SK-N-SH (cell line): ENCODE results near the gene FBXO45. TPM values are rescaled to one million over a fixed set of nuclear protein-coding genes. Genes with fewer than 3 reads are reported as not detected.

ENCODE experiments used
- CTCF ChIA-PET: fragments of 300-600, 350-600 bp; formaldehyde crosslinking; extraction: SDS; loops from one replicate; lab custom pipeline; 2021; lab: Yijun Ruan, JAX
- POLR2A ChIA-PET: fragments of 350-600 bp; sonication (Branson Sonifier 250); formaldehyde crosslinking; extraction: SDS; loops from one replicate; lab custom pipeline; 2020; ENCODE audit warnings: antibody characterized with exemption, inconsistent platforms; lab: Yijun Ruan, JAX
- DNase-seq: peaks from one replicate; pipeline ENCODE4 v3.0.0; 2012
- H2AFZ ChIP-seq: fragments of 200-600 bp; sonication (generic); 2 replicates; pipeline ENCODE4 v1.8.1; 2016; ENCODE audit warnings: antibody characterized with exemption, mild to moderate bottlenecking, low read depth
- H3F3A ChIP-seq: fragments of 200-600 bp; sonication (generic); replicated peaks from 2 replicates; pipeline ENCODE3; 2016; ENCODE audit warnings: antibody characterized with exemption, mild to moderate bottlenecking; ENCODE audit not compliant: insufficient read depth
- H3K27ac ChIP-seq, 2 experiments: fragments of 200-500 bp in 1 of 2; fragments of 200-600 bp in 1 of 2; sonication (Bioruptor generic) in 1 of 2; sonication (generic), shearing (Covaris generic) in 1 of 2; 2 replicates each; pipeline versions ENCODE4 v1.5.1 to v1.6.1; 2014 to 2016; ENCODE audit warnings: low read depth in 2 of 2, inconsistent platforms in 1 of 2, low read length in 1 of 2, mild to moderate bottlenecking in 1 of 2, mixed read lengths in 1 of 2
- H3K27me3 ChIP-seq: fragments of 200-600 bp; sonication (generic), shearing (Covaris generic); 2 replicates; pipeline ENCODE4 v1.6.1; 2016; ENCODE audit warnings: mixed run types; ENCODE audit not compliant: insufficient read depth
- H3K36me3 ChIP-seq, 2 experiments: fragments of 200-500 bp in 1 of 2; fragments of 200-600 bp in 1 of 2; sonication (Bioruptor generic) in 1 of 2; sonication (generic) in 1 of 2; replicated peaks in 1 of 2; 2 replicates each; pipeline versions ENCODE3 to v1.5.1; 2014 to 2016; ENCODE audit warnings: low read length in 1 of 2, mild to moderate bottlenecking in 1 of 2; ENCODE audit not compliant: insufficient read depth in 2 of 2, control insufficient read depth in 1 of 2
- H3K4me1 ChIP-seq, 2 experiments: fragments of 200-500 bp in 1 of 2; fragments of 200-600 bp in 1 of 2; sonication (Bioruptor generic) in 1 of 2; sonication (generic), shearing (Covaris generic) in 1 of 2; 2 replicates each; pipeline versions ENCODE4 v1.5.1 to v1.6.1; 2014 to 2016; ENCODE audit warnings: low read depth in 1 of 2, low read length in 1 of 2, mixed run types in 1 of 2; ENCODE audit not compliant: insufficient read depth in 2 of 2, control insufficient read depth in 1 of 2
- H3K4me2 ChIP-seq: fragments of 200-600 bp; sonication (generic), shearing (Covaris generic); 2 replicates; pipeline ENCODE4 v1.6.1; 2017; ENCODE audit warnings: mixed run types
- H3K4me3 ChIP-seq, 2 experiments: fragments of 200-500 bp in 1 of 2; fragments of 200-600 bp in 1 of 2; sonication (Bioruptor generic) in 1 of 2; sonication (generic), shearing (Covaris generic) in 1 of 2; 2 replicates each; pipeline versions ENCODE4 v1.5.1 to v1.8.1; 2014 to 2016; ENCODE audit warnings: low read depth in 2 of 2, inconsistent platforms in 1 of 2, low read length in 1 of 2, mild to moderate bottlenecking in 1 of 2, mixed read lengths in 1 of 2, moderate library complexity in 1 of 2
- H3K79me2 ChIP-seq: fragments of 200-600 bp; sonication (generic); 2 replicates; pipeline ENCODE4 v1.8.1; 2017; ENCODE audit warnings: mild to moderate bottlenecking; ENCODE audit not compliant: insufficient read depth
- H3K9ac ChIP-seq: fragments of 200-600 bp; sonication (generic); 2 replicates; pipeline ENCODE4 v1.6.1; 2017; ENCODE audit warnings: mixed run types
- H3K9me2 ChIP-seq: fragments of 200-600 bp; sonication (generic); 2 replicates; pipeline ENCODE4 v1.6.1; 2017; ENCODE audit warnings: mixed run types
- H3K9me3 ChIP-seq: fragments of 200-600 bp; sonication (generic); 2 replicates; pipeline ENCODE4 v1.6.1; 2017; ENCODE audit warnings: mixed run types, mild to moderate bottlenecking, moderate library complexity
- H4K20me1 ChIP-seq: fragments of 200-600 bp; sonication (generic); 2 replicates; pipeline ENCODE4 v1.6.1; 2017; ENCODE audit warnings: mild to moderate bottlenecking, mixed run types; ENCODE audit not compliant: insufficient read depth
- CHD2 ChIP-seq: fragments of 150-350 bp; IDR thresholded peaks from 2 replicates; pipeline ENCODE4 v1.6.1; 2018; ENCODE audit warnings: low read length; ENCODE audit not compliant: partially characterized antibody
- ELF1 ChIP-seq: IDR thresholded peaks from 2 replicates; pipeline ENCODE4 v1.4.0; 2012
- EP300 ChIP-seq, 2 experiments: IDR thresholded peaks; 2 replicates each; pipeline versions ENCODE4 v1.4.0 to v1.6.1; 2012; ENCODE audit warnings: borderline replicate concordance in 1 of 2, low read depth in 1 of 2, low read length in 1 of 2
- EZH2phosphoT487 ChIP-seq: fragments of 200-600 bp; sonication (generic); IDR thresholded peaks from 2 replicates; pipeline ENCODE4 v1.6.1; 2017; ENCODE audit warnings: low read depth, mixed run types, mild to moderate bottlenecking, antibody characterized with exemption, moderate library complexity, borderline replicate concordance
- GABPA ChIP-seq: IDR thresholded peaks from 2 replicates; pipeline ENCODE4 v1.4.0; 2012; ENCODE audit warnings: low read depth, mild to moderate bottlenecking
- JUND ChIP-seq: IDR thresholded peaks from 2 replicates; pipeline ENCODE4 v1.4.0; 2012
- MEF2A ChIP-seq: IDR thresholded peaks from 2 replicates; pipeline ENCODE4 v1.4.0; 2012; ENCODE audit warnings: low read depth, borderline replicate concordance
- MXI1 ChIP-seq: IDR thresholded peaks from 2 replicates; pipeline ENCODE4 v1.6.1; 2012; ENCODE audit warnings: mild to moderate bottlenecking, low read depth, low read length, improper control_type of control experiment
- NRF1 ChIP-seq: IDR thresholded peaks from 2 replicates; pipeline ENCODE4 v1.6.1; 2012; ENCODE audit warnings: low read depth, mild to moderate bottlenecking, low read length
- POLR2AphosphoS5 ChIP-seq: IDR thresholded peaks from 2 replicates; pipeline ENCODE4 v1.6.1; 2012; ENCODE audit warnings: low read depth, low read length
- RCOR1 ChIP-seq: fragments of 150-350 bp; IDR thresholded peaks from 2 replicates; pipeline ENCODE4 v1.6.1; 2017; ENCODE audit warnings: antibody characterized with exemption, low read length
- RFX5 ChIP-seq: IDR thresholded peaks from 2 replicates; pipeline ENCODE4 v1.6.1; 2012; ENCODE audit warnings: mild to moderate bottlenecking, improper control_type of control experiment, low read length
- SIN3A ChIP-seq: IDR thresholded peaks from 2 replicates; pipeline ENCODE4 v1.6.1; 2012; ENCODE audit warnings: low read depth, mild to moderate bottlenecking, low read length, moderate library complexity, borderline replicate concordance
- TAF1 ChIP-seq: IDR thresholded peaks from 2 replicates; pipeline ENCODE4 v1.6.1; 2012; ENCODE audit warnings: low read depth, mild to moderate bottlenecking, low read length, moderate library complexity, borderline replicate concordance
- YY1 ChIP-seq: IDR thresholded peaks from 2 replicates; pipeline ENCODE4 v1.4.0; 2012; ENCODE audit warnings: low read depth, mild to moderate bottlenecking
- WGBS: methylation state at CpG from one replicate; pipeline ENCODE4 v1.1.6; 2017; ENCODE audit warnings: low lambda C conversion rate; 5-methylcytosine and 5-hydroxymethylcytosine counted together
- polyA plus RNA-seq, 3 experiments: library from polyadenylated mRNA; depleted of rRNA; stranded (reverse); fragments of >200 nt; gene quantifications; 2 replicates each; pipeline ENCODE4 v1.2.3, GENCODE V29; 2012
- TF ChIP-seq, protein P1 (sequence below): IDR thresholded peaks from 2 replicates; pipeline ENCODE4 v1.4.0; 2012; ENCODE audit warnings: low read depth
- TF ChIP-seq, protein P2 (sequence below): IDR thresholded peaks from 2 replicates; pipeline ENCODE4; 2012
- TF ChIP-seq, protein P3 (sequence below): IDR thresholded peaks from 2 replicates; pipeline ENCODE4 v1.6.1; 2012; ENCODE audit warnings: mild to moderate bottlenecking, low read depth, low read length, moderate library complexity
- TF ChIP-seq, protein P4 (sequence below): IDR thresholded peaks from 2 replicates; pipeline ENCODE4 v1.4.0; 2012; ENCODE audit warnings: low read depth, borderline replicate concordance
- TF ChIP-seq, protein P5 (sequence below): fragments of 150-350 bp; IDR thresholded peaks from 2 replicates; pipeline ENCODE4 v1.6.1; 2016; ENCODE audit warnings: mild to moderate bottlenecking, low read depth, low read length
- TF ChIP-seq, protein P6 (sequence below): fragments of 150-350 bp; IDR thresholded peaks from 2 replicates; pipeline ENCODE4 v1.6.1; 2017; ENCODE audit warnings: antibody characterized with exemption, low read length, low read depth, borderline replicate concordance

FBXO45 gene, protein sequence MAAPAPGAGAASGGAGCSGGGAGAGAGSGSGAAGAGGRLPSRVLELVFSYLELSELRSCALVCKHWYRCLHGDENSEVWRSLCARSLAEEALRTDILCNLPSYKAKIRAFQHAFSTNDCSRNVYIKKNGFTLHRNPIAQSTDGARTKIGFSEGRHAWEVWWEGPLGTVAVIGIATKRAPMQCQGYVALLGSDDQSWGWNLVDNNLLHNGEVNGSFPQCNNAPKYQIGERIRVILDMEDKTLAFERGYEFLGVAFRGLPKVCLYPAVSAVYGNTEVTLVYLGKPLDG
- 3.2 and 4.2 TPM in 2 replicates for polyA plus RNA-seq (2012; rRNA removed)
- polyA plus RNA-seq (2012; cell fraction: cytosol; rRNA removed) = 6.1 and 8.7 TPM in 2 replicates
- polyA plus RNA-seq (2012; cell fraction: nucleus; rRNA removed) = 1.1 and 1.8 TPM in 2 replicates

DNA sequence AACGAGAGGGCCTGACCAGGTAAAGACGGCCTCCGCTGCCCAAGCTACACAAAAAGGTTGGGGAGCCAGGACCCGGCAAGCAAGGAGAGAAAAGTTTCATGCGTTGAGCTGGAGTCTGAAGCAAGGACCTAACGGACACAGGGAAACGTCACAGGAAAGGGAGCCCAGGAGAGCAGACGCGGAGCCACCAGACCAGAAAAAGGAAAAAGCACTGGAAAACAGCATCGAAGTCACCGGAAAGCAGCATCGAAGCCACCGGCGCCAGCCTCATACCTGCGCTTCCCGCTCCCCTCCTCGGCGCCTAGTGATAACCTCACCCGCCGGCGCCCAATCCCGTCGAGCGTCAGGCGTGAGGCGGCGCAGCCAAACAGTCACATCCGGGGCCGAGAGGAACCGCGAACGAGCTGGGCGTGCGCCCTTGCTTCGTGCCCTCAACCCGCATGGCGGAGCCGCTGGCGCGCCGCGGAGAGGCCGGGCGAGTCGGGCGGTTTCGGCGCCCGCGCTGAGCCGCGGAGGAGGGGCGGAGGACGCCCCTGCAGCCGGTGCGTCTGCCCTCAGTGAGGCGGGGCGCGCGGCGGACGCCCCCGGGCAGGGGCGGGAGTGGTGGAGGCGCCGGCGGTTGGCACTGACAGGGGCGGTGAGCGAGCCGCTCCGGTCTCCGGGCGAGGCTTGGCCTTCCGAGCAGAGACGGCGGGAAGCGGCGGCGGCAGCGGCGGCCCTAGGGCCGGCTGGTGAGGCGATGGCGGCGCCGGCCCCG is at the start of gene FBXO45, which contains the start of gene WDR53:
Gene FBXO45 (plus strand): TSS at position 415 of the 757 bp plus-strand sequence. CDS start 325 bp downstream, at position 740.
Gene WDR53 (minus strand): TSS at position 309 of the 757 bp plus-strand sequence. CDS start 7,079 bp downstream, outside the sequence.
- Histone ChIP-seq H3K27me3 (no peaks in the 10 kb centered on the region), H3K4me2 (peak within 1 kb of the TSS; percentile 98), H3K4me1 (peaks cover 6 to 11% of the 10 kb centered on the region in 2 experiments; a peak in 3 of 4 replicates), H3K9me3 (no peaks in the 10 kb centered on the region), H3K27ac (peak within 1 kb of the TSS; percentile 66 to 69; a peak in 3 of 4 replicates), H2AFZ (peak within 1 kb of the TSS; percentile 99), H3K4me3 (peak within 1 kb of the TSS; percentile 89 to 100), H3K9me2 (no peaks in the 10 kb centered on the region), H3K9ac (peak within 1 kb of the TSS; percentile 93), H3K79me2 (peaks cover 68% of the 10 kb centered on the region), H3K36me3 (no peaks in the 10 kb centered on the region), H3F3A (peaks cover 15% of the 10 kb centered on the region), H4K20me1 (no peaks in the 10 kb centered on the region)
- ChIA-PET POLR2A (interaction anchor here (0.7 to 1.4 kb wide), 3 partner anchors 16 to 281 kb away, joined by 3 to 4 read pairs (median 3); partner anchors contain the start of genes CEP19, PCYT1A and PIGX), CTCF (interaction anchor here (1.1 to 1.5 kb wide), 2 partner anchors 15 to 39 kb away, joined by 3 to 4 read pairs; no protein-coding TSS in a partner anchor)
- TF ChIP-seq, protein P1, sequence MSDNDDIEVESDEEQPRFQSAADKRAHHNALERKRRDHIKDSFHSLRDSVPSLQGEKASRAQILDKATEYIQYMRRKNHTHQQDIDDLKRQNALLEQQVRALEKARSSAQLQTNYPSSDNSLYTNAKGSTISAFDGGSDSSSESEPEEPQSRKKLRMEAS = peak; percentile 91
- TF ChIP-seq EZH2phosphoT487 (no peak), JUND (no peak), ELF1 (peak; percentile 79), EP300 (IDR thresholded peaks at IDR 0.05; ENCODE audit: borderline replicate concordance in 1 of 2, low read depth in 1 of 2, low read length in 1 of 2) (no peak), SIN3A (peak; percentile 28; the same call in 1 of the 2 replicates), NRF1 (0 out of 2 replicates have a peak, but pooled peaks have one; percentile 18), CHD2 (peak; percentile 79), POLR2AphosphoS5 (peak; percentile 85), TAF1 (peak; percentile 81), RFX5 (no peak), GABPA (peak; percentile 92), RCOR1 (no peak), MXI1 (peak; percentile 93), MEF2A (no peak), YY1 (peak; percentile 95)
- TF ChIP-seq, protein P2, sequence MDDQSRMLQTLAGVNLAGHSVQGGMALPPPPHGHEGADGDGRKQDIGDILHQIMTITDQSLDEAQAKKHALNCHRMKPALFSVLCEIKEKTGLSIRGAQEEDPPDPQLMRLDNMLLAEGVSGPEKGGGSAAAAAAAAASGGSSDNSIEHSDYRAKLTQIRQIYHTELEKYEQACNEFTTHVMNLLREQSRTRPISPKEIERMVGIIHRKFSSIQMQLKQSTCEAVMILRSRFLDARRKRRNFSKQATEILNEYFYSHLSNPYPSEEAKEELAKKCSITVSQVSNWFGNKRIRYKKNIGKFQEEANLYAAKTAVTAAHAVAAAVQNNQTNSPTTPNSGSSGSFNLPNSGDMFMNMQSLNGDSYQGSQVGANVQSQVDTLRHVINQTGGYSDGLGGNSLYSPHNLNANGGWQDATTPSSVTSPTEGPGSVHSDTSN = peak; percentile 24; the same call in 1 of the 2 replicates
- TF ChIP-seq, protein P3, sequence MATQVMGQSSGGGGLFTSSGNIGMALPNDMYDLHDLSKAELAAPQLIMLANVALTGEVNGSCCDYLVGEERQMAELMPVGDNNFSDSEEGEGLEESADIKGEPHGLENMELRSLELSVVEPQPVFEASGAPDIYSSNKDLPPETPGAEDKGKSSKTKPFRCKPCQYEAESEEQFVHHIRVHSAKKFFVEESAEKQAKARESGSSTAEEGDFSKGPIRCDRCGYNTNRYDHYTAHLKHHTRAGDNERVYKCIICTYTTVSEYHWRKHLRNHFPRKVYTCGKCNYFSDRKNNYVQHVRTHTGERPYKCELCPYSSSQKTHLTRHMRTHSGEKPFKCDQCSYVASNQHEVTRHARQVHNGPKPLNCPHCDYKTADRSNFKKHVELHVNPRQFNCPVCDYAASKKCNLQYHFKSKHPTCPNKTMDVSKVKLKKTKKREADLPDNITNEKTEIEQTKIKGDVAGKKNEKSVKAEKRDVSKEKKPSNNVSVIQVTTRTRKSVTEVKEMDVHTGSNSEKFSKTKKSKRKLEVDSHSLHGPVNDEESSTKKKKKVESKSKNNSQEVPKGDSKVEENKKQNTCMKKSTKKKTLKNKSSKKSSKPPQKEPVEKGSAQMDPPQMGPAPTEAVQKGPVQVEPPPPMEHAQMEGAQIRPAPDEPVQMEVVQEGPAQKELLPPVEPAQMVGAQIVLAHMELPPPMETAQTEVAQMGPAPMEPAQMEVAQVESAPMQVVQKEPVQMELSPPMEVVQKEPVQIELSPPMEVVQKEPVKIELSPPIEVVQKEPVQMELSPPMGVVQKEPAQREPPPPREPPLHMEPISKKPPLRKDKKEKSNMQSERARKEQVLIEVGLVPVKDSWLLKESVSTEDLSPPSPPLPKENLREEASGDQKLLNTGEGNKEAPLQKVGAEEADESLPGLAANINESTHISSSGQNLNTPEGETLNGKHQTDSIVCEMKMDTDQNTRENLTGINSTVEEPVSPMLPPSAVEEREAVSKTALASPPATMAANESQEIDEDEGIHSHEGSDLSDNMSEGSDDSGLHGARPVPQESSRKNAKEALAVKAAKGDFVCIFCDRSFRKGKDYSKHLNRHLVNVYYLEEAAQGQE = peak; percentile 49; the same call in 1 of the 2 replicates
- TF ChIP-seq, protein P4, sequence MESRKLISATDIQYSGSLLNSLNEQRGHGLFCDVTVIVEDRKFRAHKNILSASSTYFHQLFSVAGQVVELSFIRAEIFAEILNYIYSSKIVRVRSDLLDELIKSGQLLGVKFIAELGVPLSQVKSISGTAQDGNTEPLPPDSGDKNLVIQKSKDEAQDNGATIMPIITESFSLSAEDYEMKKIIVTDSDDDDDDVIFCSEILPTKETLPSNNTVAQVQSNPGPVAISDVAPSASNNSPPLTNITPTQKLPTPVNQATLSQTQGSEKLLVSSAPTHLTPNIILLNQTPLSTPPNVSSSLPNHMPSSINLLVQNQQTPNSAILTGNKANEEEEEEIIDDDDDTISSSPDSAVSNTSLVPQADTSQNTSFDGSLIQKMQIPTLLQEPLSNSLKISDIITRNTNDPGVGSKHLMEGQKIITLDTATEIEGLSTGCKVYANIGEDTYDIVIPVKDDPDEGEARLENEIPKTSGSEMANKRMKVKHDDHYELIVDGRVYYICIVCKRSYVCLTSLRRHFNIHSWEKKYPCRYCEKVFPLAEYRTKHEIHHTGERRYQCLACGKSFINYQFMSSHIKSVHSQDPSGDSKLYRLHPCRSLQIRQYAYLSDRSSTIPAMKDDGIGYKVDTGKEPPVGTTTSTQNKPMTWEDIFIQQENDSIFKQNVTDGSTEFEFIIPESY = no peak
- TF ChIP-seq, protein P5, sequence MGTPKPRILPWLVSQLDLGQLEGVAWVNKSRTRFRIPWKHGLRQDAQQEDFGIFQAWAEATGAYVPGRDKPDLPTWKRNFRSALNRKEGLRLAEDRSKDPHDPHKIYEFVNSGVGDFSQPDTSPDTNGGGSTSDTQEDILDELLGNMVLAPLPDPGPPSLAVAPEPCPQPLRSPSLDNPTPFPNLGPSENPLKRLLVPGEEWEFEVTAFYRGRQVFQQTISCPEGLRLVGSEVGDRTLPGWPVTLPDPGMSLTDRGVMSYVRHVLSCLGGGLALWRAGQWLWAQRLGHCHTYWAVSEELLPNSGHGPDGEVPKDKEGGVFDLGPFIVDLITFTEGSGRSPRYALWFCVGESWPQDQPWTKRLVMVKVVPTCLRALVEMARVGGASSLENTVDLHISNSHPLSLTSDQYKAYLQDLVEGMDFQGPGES = 0 out of 2 replicates have a peak, but pooled peaks have one; percentile 16
- TF ChIP-seq, protein P6, sequence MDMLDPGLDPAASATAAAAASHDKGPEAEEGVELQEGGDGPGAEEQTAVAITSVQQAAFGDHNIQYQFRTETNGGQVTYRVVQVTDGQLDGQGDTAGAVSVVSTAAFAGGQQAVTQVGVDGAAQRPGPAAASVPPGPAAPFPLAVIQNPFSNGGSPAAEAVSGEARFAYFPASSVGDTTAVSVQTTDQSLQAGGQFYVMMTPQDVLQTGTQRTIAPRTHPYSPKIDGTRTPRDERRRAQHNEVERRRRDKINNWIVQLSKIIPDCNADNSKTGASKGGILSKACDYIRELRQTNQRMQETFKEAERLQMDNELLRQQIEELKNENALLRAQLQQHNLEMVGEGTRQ = no peak
- WGBS = 3% methylated on average over 21 of the region's 87 CpGs
- peak; percentile 97 for DNase-seq
